HCT116 (cell line): Measurements from ENCODE around the gene COBLL1. TPM values are rescaled to one million over a fixed set of nuclear protein-coding genes. Genes with fewer than 3 reads are reported as not detected.

Source experiments
- ATAC-seq: fragments of 200-7000 bp; cut with Tn5 transposase; 2 replicates; pipeline ENCODE4 v1.9.1; 2020; ENCODE audit warnings: mild to moderate bottlenecking, moderate library complexity
- BruUV-seq: library from RNA; stranded (reverse); fragments of 400-500 nt; replicated peaks from 2 replicates; lab custom pipeline; 2021; lab: Mats Ljungman, UMichigan
- CTCF ChIA-PET: fragments of 300-600 bp; sonication (Branson Sonifier 250); formaldehyde crosslinking; loops from one replicate; lab custom pipeline; 2021; ENCODE audit warnings: antibody characterized with exemption; lab: Charles Lee
- POLR2A ChIA-PET: fragments of 300-600, 350-600 bp; sonication (Branson Sonifier 250); formaldehyde crosslinking; loops from one replicate; lab custom pipeline; 2021; ENCODE audit warnings: antibody characterized with exemption; lab: Charles Lee
- RAD21 ChIA-PET, 2 experiments: fragments of 300-600 bp; sonication (Branson Sonifier 250); formaldehyde crosslinking; loops; one replicate each; lab custom pipeline; 2023; ENCODE audit warnings: low total read pairs in 2 of 2; ENCODE audit not compliant: uncharacterized antibody in 2 of 2, unreplicated experiment in 2 of 2, low non-redundant PET in 1 of 2; lab: Charles Lee
- DNase-seq: peaks from one replicate; pipeline ENCODE4 v3.0.0-alpha.2; 2010; ENCODE audit warnings: low read depth, low spot score
- H2AFZ ChIP-seq: fragments of 200-600 bp; shearing (Covaris generic), sonication (generic); 2 replicates; pipeline ENCODE4 v1.6.1; 2017; ENCODE audit warnings: low read depth, mixed run types, mixed read lengths, antibody characterized with exemption, low read length; ENCODE audit not compliant: poor library complexity, severe bottlenecking
- H3K27ac ChIP-seq: 2 replicates; pipeline ENCODE4 v1.5.1; 2012; ENCODE audit warnings: low read depth, low read length
- H3K27me3 ChIP-seq: fragments of 200-600 bp; sonication (generic); 2 replicates; pipeline ENCODE4 v1.6.1; 2016; ENCODE audit warnings: mixed run types, low read length, mixed read lengths; ENCODE audit not compliant: insufficient read depth
- H3K36me3 ChIP-seq, 2 experiments: fragments of 200-500 bp in 1 of 2; fragments of 200-600 bp in 1 of 2; sonication (Bioruptor generic) in 1 of 2; sonication (generic) in 1 of 2; 2 replicates each; pipeline versions ENCODE4 v1.5.1 to v1.6.1; 2014 to 2016; ENCODE audit warnings: low read length in 2 of 2, inconsistent platforms in 1 of 2, mixed read lengths in 1 of 2, mixed run types in 1 of 2; ENCODE audit not compliant: insufficient read depth in 2 of 2, control insufficient read depth in 1 of 2
- H3K4me1 ChIP-seq, 2 experiments: fragments of 200-600 bp in 1 of 2; sonication (generic) in 1 of 2; 2 replicates each; pipeline versions ENCODE4 v1.5.1 to v1.6.1; 2012 to 2017; ENCODE audit warnings: low read length in 2 of 2, inconsistent platforms in 1 of 2, mild to moderate bottlenecking in 1 of 2, mixed read lengths in 1 of 2, mixed run types in 1 of 2, moderate library complexity in 1 of 2; ENCODE audit not compliant: insufficient read depth in 2 of 2, control insufficient read depth in 1 of 2
- H3K4me2 ChIP-seq: fragments of 200-600 bp; sonication (generic); 2 replicates; pipeline ENCODE4 v1.6.1; 2017; ENCODE audit warnings: mixed run types, low read length, mixed read lengths
- H3K4me3 ChIP-seq, 2 experiments: fragments of 200-600 bp in 1 of 2; sonication (generic) in 1 of 2; replicated peaks in 1 of 2; 2 replicates each; pipeline ENCODE4 v1.5.1; 2011 to 2016; ENCODE audit warnings: low read length in 2 of 2, control low read depth in 1 of 2, low read depth in 1 of 2, mild to moderate bottlenecking in 1 of 2, mixed read lengths in 1 of 2, mixed run types in 1 of 2
- H3K79me2 ChIP-seq: fragments of 200-600 bp; sonication (generic); 2 replicates; pipeline ENCODE4 v1.6.1; 2017; ENCODE audit warnings: mild to moderate bottlenecking, mixed run types, low read length, moderate library complexity, mixed read lengths; ENCODE audit not compliant: insufficient read depth
- H3K9ac ChIP-seq: fragments of 200-600 bp; sonication (generic); 2 replicates; pipeline ENCODE4 v1.6.1; 2016; ENCODE audit warnings: low read length, mixed read lengths
- H3K9me2 ChIP-seq: fragments of 200-600 bp; sonication (generic), shearing (Covaris generic); 2 replicates; pipeline ENCODE4 v1.6.1; 2017; ENCODE audit warnings: mixed run types, mild to moderate bottlenecking, moderate library complexity; ENCODE audit not compliant: insufficient read depth
- H3K9me3 ChIP-seq, 2 experiments: fragments of 200-500 bp in 1 of 2; fragments of 200-600 bp in 1 of 2; sonication (Bioruptor generic) in 1 of 2; sonication (generic) in 1 of 2; 2 replicates each; pipeline ENCODE4 v1.6.1; 2014 to 2017; ENCODE audit warnings: low read length in 2 of 2, mixed read lengths in 2 of 2, inconsistent platforms in 1 of 2, low read depth in 1 of 2, mild to moderate bottlenecking in 1 of 2, mixed run types in 1 of 2, moderate library complexity in 1 of 2; ENCODE audit not compliant: control insufficient read depth in 1 of 2, insufficient read depth in 1 of 2
- H4K20me1 ChIP-seq: fragments of 200-600 bp; sonication (generic), shearing (Covaris generic); 2 replicates; pipeline ENCODE4 v1.6.1; 2017; ENCODE audit warnings: mixed run types, mild to moderate bottlenecking, moderate library complexity; ENCODE audit not compliant: insufficient read depth
- ATF3 ChIP-seq: IDR thresholded peaks from 2 replicates; pipeline ENCODE4 v1.6.1; 2012
- CTCF ChIP-seq, 3 experiments: fragments of 200-600 bp in 1 of 3; sonication (generic) in 1 of 3; IDR thresholded peaks in 2 of 3; conservative IDR thresholded peaks in 1 of 3; 2 replicates each; pipeline ENCODE4 v1.5.1; 2012 to 2017; ENCODE audit warnings: low read depth in 2 of 3, low read length in 2 of 3, antibody characterized with exemption in 1 of 3, borderline replicate concordance in 1 of 3, control low read depth in 1 of 3, mild to moderate bottlenecking in 1 of 3, mixed read lengths in 1 of 3, mixed run types in 1 of 3, moderate library complexity in 1 of 3; ENCODE audit not compliant: insufficient read depth in 1 of 3
- EGR1 ChIP-seq: IDR thresholded peaks from 2 replicates; pipeline ENCODE4 v1.6.1; 2012; ENCODE audit warnings: low read depth
- ELF1 ChIP-seq: IDR thresholded peaks from 2 replicates; pipeline ENCODE4 v1.6.1; 2012; ENCODE audit warnings: low read depth, borderline replicate concordance
- EZH2phosphoT487 ChIP-seq: fragments of 200-600 bp; IDR thresholded peaks from 2 replicates; pipeline ENCODE4 v1.6.1; 2018; ENCODE audit warnings: antibody characterized with exemption, borderline replicate concordance
- JUND ChIP-seq: IDR thresholded peaks from 2 replicates; pipeline ENCODE4 v1.6.1; 2012
- MAX ChIP-seq: IDR thresholded peaks from 2 replicates; pipeline ENCODE4 v1.6.1; 2012
- POLR2AphosphoS5 ChIP-seq: IDR thresholded peaks from 2 replicates; pipeline ENCODE4 v1.6.1; 2011; ENCODE audit warnings: mild to moderate bottlenecking, low read depth, low read length, moderate library complexity
- RAD21 ChIP-seq: IDR thresholded peaks from 2 replicates; pipeline ENCODE4 v1.6.1; 2012; ENCODE audit warnings: low read depth, mild to moderate bottlenecking
- SIN3A ChIP-seq: IDR thresholded peaks from 2 replicates; pipeline ENCODE4 v1.6.1; 2012; ENCODE audit warnings: low read depth
- SP1 ChIP-seq: IDR thresholded peaks from 2 replicates; pipeline ENCODE4 v1.6.1; 2012; ENCODE audit warnings: low read depth
- SRF ChIP-seq: IDR thresholded peaks from 2 replicates; pipeline ENCODE4 v1.6.1; 2012; ENCODE audit warnings: low read depth
- YY1 ChIP-seq: IDR thresholded peaks from 2 replicates; pipeline ENCODE4 v1.6.1; 2011; ENCODE audit warnings: low read length, low read depth, moderate library complexity, mild to moderate bottlenecking; ENCODE audit not compliant: insufficient replicate concordance; ENCODE audit errors: extremely low read depth
- ZBTB33 ChIP-seq: IDR thresholded peaks from 2 replicates; pipeline ENCODE4 v1.6.1; 2011; ENCODE audit warnings: mild to moderate bottlenecking, low read length, moderate library complexity; ENCODE audit not compliant: insufficient replicate concordance; ENCODE audit errors: extremely low read depth
- intact Hi-C: fragments of 100-400 bp; cut with micrococcal nuclease; formaldehyde crosslinking; loops from 2 replicates; pipeline ENCODE4 v1.10.0; 2022
- total RNA-seq: library from RNA; stranded (reverse); gene quantifications from one replicate; pipeline ENCODE4 v1.2.1, GENCODE V29; 2021; ENCODE audit not compliant: unreplicated experiment

COBLL1 gene
- total RNA-seq, 1 experiment from 2014 or later = 3.6 TPM

- intact Hi-C loops = no loop called here
- BruUV-seq = no TSS peak
- Histone ChIP-seq H3K4me3 (no peak overlapping the region), H3K9me3 (no peaks in the 10 kb centered on the region), H3K4me2 (no peak overlapping the region), H3K9ac (no peak overlapping the region), H4K20me1 (no peaks in the 10 kb centered on the region), H3K79me2 (no peaks in the 10 kb centered on the region), H3K9me2 (no peaks in the 10 kb centered on the region), H2AFZ (no peak overlapping the region), H3K36me3 (no peaks in the 10 kb centered on the region), H3K27ac (no peak overlapping the region), H3K4me1 (no peaks in the 10 kb centered on the region), H3K27me3 (no peaks in the 10 kb centered on the region)
- ChIA-PET RAD21 (no interaction called here), CTCF (no interaction called here), POLR2A (no interaction called here)
- TF ChIP-seq EGR1 = no peak
- no peak for TF ChIP-seq MAX
- TF ChIP-seq CTCF (IDR thresholded peaks at IDR 0.05 in 2 of 3, conservative IDR thresholded peaks at IDR 0.05 in 1 of 3; ENCODE audit: borderline replicate concordance in 1 of 3, insufficient read depth in 1 of 3, low read depth in 2 of 3, low read length in 2 of 3) = no peak
- TF ChIP-seq JUND = no peak
- no peak for TF ChIP-seq ZBTB33
- TF ChIP-seq YY1 = no peak
- TF ChIP-seq POLR2AphosphoS5 = no peak
- TF ChIP-seq RAD21 = no peak
- TF ChIP-seq ELF1 = no peak
- no peak for TF ChIP-seq SRF
- no peak for TF ChIP-seq SIN3A
- no peak for TF ChIP-seq ATF3
- no peak for TF ChIP-seq EZH2phosphoT487
- TF ChIP-seq SP1 = no peak
- ATAC-seq (no peak), DNase-seq (no peak)
These were observed 162.9 kb downstream of the COBLL1 start for GRCh38 chr2:164678631-164679149.
